C4-2B (cell line): ENCODE measurements around the gene CLIC3.
"Not testable (repeated sequence)": the region's sequence is repeated elsewhere in the genome, so short reads cannot be mapped to it uniquely, and the experiment has no call there.

Experiments used
- H3K27ac ChIP-seq: fragments of 450-650 bp; 2 replicates; pipeline ENCODE4 v1.5.1; 2017
- ZFX ChIP-seq: fragments of 450-650 bp; IDR thresholded peaks from 2 replicates; pipeline ENCODE4 v1.6.1; 2017
- TF ChIP-seq, protein P1 (sequence below): fragments of 450-650 bp; conservative IDR thresholded peaks from 2 replicates; pipeline ENCODE4 v1.5.1; 2017; ENCODE audit warnings: mild to moderate bottlenecking

CLIC3 gene

DNA sequence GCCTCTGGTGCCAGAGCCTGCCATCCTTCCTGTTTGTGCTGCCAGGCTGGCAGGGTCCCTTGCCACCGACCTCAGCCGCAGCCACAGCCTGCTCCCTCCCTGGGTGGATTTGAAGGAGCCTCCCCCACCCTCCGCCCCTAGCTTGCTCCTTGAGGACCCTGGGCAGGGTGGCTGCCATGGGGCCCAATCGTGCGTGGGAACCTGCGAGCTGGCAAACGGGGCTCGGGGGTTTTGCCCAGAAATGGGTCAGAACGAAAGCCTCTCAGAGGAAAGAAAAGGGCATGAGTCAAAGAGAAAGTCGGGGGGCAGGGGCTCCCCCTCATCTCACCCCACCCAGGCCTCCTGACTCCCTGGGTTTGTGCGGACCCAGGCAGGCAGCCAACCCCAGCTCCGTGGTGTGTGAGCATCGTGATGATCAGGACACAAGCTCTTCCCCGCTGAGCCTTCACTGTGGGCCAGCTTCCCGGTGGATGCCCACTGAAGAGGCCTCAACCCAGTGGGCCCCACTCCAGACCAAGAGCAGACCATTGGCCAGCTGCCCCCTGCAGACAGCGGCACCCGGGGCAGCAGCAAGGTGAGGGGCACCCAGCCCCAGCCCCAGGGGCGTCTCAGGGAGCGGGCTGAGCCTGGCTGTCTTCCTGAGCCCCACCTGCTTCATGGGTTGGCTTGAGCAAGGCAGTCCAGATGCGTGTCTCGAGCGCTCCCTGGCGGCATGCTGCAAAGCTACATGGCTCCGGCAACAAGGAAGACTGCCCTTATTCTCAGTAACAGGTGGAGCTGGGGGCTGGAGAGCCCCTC is 38.5 kb upstream of the CLIC3 start:
- H3K27ac ChIP-seq: peak overlapping the region; percentile 58
- TF ChIP-seq, protein P1, sequence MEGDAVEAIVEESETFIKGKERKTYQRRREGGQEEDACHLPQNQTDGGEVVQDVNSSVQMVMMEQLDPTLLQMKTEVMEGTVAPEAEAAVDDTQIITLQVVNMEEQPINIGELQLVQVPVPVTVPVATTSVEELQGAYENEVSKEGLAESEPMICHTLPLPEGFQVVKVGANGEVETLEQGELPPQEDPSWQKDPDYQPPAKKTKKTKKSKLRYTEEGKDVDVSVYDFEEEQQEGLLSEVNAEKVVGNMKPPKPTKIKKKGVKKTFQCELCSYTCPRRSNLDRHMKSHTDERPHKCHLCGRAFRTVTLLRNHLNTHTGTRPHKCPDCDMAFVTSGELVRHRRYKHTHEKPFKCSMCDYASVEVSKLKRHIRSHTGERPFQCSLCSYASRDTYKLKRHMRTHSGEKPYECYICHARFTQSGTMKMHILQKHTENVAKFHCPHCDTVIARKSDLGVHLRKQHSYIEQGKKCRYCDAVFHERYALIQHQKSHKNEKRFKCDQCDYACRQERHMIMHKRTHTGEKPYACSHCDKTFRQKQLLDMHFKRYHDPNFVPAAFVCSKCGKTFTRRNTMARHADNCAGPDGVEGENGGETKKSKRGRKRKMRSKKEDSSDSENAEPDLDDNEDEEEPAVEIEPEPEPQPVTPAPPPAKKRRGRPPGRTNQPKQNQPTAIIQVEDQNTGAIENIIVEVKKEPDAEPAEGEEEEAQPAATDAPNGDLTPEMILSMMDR: peak; percentile 96
- TF ChIP-seq ZFX: no peak

DNA sequence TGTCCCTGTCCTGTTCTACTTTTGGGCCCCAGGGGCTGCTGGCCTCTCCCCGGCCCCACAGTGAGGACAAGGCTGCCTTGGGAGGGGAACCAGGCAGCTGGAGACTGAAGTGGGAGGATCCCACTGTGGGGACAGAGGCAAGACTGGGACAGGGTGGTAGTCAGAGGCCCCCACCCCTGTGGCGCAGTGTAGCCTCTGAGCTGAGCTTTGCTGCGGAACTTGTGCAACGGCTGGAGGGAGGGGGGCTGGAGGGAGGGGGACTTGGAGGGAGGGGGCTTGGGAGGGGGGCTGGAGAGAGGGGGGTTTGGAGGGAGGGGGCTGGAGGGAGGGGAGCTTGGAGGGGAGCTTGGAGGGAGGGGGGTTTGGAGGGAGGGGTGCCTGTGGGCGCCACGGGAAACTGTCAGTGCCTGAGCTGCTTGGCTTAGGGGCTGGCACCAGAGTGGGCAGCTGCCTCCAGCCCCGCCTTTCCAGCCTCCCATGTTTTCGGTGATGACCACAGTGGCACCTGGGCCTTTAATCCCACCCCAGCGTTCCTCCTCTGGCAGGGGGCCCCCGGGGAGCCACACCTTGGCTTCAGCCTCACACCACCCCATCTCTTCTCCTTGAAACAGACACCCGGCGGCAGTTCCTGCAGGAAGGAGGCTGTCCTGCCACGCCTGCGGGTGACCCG is 37.8 kb upstream of the CLIC3 start:
- no peak for TF ChIP-seq ZFX
- TF ChIP-seq, protein P1: no peak
- H3K27ac ChIP-seq: peak overlapping the region; percentile 58

DNA sequence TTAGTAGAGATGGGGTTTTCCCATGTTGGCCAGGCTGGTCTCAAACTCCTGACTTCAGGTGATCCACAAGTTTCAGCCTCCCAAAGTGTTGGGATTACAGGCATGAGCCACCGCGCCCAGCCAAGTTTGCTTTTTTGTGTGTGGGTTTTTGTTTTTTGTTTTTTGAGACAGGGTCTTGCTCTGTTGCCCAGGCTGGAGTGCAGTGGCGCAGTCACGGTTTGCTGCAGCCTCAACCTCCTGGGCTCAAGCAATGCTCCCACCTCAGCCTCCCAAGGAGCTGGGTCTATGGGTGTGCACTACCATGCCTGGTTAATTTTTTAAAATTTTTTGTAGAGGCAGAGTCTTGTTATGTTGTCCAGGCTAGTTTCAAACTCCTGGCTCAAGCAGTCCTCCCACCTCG is 37.1 kb upstream of the CLIC3 start:
- H3K27ac ChIP-seq: not testable (repeated sequence)

DNA sequence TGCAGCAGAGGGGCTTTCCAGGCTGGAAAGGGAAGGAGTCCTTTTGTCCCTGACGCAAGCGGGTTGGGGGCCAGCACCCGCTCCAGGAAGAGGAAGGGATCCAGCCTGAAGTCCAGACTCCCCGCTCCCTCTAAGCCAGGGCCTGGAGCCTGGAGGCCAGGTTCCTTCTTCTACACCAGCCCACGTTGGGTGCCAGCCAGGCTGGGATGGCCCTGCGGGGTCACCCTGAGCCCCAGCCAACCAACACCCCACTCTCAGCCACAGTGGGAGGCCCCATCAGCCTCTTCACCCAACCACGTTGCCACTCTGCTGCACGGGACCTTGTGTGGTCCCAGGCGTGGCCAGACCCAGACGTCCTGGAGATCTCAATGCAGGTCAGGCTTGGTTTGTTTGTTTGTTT is 36.5 kb upstream of the CLIC3 start:
- TF ChIP-seq, protein P1: no peak
- no peak for TF ChIP-seq ZFX
- no peak overlapping the region for H3K27ac ChIP-seq

DNA sequence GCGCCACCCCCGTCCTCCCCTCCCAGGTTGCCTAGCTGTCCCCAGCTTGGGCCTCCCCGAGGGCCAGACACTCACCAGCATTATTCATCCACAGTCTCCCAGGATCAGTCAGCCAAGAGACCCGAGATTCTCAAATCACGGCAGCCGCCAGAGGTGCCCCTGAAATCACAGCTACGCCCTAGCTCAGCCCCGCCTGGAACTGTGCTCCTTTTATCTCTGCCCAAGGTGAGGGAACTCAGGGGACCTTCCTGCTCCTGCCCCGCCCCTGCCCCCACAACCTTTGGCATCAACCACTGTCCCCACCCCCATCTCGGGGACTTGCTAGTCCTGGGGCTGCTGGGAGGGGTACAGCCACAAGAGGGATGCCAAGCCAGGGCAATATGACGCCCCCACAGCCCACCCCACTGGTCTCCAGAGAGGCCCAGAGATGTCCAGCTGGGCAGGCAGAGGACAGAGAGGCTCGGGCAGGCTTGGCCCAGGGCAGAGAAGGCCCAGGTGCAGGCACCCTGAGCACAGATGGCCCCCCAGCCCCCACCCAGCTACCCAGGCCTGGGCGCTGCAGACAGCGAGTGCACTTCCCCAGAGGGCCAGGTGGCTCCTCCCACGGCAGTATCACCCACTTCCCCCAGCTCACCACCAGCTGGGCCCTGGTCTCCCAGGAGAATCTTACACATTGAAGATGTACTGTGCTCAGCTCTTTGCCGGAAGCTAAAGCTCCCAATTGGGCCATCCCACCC is 35.7 kb upstream of the CLIC3 start, which contains the start of gene FUT7:
TSS of gene FUT7 (minus strand) at position 185 of the 737 bp plus-strand sequence. CDS start at position 88, 97 bp downstream.
- no peak within 1 kb of the TSS for H3K27ac ChIP-seq

DNA sequence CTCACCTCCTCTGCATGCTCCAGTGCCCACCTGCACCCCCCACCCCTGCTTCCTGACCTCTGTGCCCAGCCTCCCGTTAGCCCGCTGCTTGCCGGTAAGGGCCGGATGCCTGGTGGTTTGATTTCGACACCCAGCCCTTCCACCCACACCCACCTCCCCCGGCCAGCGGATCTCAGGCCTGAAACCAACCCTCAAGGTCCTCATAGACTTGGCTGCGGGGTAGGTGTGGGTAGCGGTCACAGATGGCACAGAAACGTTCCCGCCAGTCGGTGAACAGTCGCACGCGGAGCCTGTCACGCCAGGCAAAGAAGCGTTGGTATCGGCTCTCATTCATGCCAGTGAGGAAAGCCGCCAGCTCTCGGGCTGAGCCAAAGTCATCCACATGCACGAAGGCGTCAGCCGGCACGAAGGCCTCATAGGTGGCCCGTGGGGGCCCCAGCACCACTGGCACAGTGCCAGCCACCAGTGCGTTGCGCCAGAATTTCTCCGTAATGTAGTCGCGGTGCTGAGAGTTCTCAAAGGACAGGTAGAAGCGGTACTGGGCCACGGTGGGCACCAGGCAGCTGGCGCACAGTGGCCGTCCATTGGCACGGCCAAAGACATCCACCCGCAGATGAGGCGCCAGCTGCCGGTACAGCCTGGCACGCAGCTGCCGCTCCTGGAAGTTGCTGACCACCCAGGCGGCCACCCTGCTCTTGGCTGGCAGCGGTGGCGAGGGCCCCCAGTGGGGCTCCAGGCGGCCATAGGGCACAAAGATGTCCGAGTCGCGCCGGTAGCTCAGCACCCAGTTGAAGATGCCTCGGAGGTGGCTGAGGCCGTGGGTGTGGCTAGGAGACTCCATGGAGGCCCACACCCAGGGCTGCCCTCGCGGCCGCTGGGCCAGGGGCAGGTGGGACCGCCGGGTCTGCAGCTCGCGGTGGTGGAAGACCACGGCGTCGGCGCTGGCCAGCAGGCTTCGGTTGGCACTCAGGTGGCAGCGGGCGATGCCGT is 34.5 kb upstream of the CLIC3 start:
- TF ChIP-seq ZFX: no peak
- TF ChIP-seq, protein P1: no peak
- H3K27ac ChIP-seq: no peak overlapping the region

More for the DNA sequence above, 35.7 kb upstream of the CLIC3 start, which contains the start of gene FUT7:
- TF ChIP-seq, protein P1: no peak
- no peak for TF ChIP-seq ZFX

DNA sequence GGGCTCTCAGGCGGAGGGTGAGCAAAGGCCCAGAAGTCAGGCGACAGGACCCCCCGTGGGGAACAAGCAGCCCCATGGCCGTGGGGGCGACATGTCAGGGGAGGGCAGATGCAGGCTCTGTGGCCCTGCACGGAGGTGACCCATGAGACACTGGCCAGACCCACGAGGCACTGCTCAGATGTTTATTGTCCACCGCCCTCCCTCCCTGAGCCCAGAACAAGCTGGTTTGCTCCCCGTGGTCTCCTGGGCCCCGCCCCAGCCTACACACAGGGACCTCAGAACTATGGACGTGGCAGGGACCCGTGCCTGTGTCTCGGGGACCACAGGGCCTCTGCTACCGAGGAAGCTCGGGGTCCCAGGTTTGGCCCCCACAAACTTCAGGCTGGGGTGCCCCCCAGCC is 33.6 kb upstream of the CLIC3 start:
- H3K27ac ChIP-seq: no peak overlapping the region
- TF ChIP-seq, protein P1: no peak
- TF ChIP-seq ZFX: no peak
